Fibroblast of lung (primary cell): ENCODE results near the gene RASGEF1C. TPM values are rescaled to one million over a fixed set of nuclear protein-coding genes. Genes with fewer than 3 reads are reported as not detected.

ENCODE experiments used
- DNase-seq, 2 donors: peaks; one replicate each; pipeline versions ENCODE4 v3.0.0 to v3.0.0-alpha.2; 2010; ENCODE audit warnings: low read depth in 2 of 2
- H2AFZ ChIP-seq: 2 replicates; pipeline ENCODE4 v1.5.1; 2012; ENCODE audit warnings: low read length, control low read depth, inconsistent platforms
- H3K27ac ChIP-seq: 2 replicates; pipeline ENCODE4 v1.5.1; 2011; ENCODE audit warnings: low read length, control low read depth; ENCODE audit not compliant: insufficient read depth
- H3K27me3 ChIP-seq: 2 replicates; pipeline ENCODE4 v1.5.1; 2011; ENCODE audit warnings: mild to moderate bottlenecking, low read length; ENCODE audit not compliant: control insufficient read depth, insufficient read depth
- H3K36me3 ChIP-seq: 2 replicates; pipeline ENCODE4 v1.5.1; 2011; ENCODE audit warnings: low read length; ENCODE audit not compliant: control insufficient read depth, insufficient read depth
- H3K4me1 ChIP-seq: 2 replicates; pipeline ENCODE4 v1.5.1; 2011; ENCODE audit warnings: low read length; ENCODE audit not compliant: control insufficient read depth, insufficient read depth; ENCODE audit errors: extremely low read depth
- H3K4me2 ChIP-seq: 2 replicates; pipeline ENCODE4 v1.5.1; 2011; ENCODE audit warnings: low read length, control low read depth; ENCODE audit not compliant: insufficient read depth; ENCODE audit errors: extremely low read depth
- H3K4me3 ChIP-seq, 4 experiments: fragments of 200-600 bp in 1 of 4; sonication (generic) in 1 of 4; replicated peaks in 1 of 4; 2 replicates each; pipeline ENCODE4 v1.5.1; 2011 to 2016; ENCODE audit warnings: low read length in 4 of 4, low read depth in 3 of 4, mild to moderate bottlenecking in 3 of 4, control low read depth in 2 of 4, inconsistent platforms in 1 of 4, mixed read lengths in 1 of 4; ENCODE audit not compliant: insufficient read depth in 1 of 4; ENCODE audit errors: control extremely low read depth in 1 of 4
- H3K79me2 ChIP-seq: 2 replicates; pipeline ENCODE4 v1.5.1; 2012; ENCODE audit warnings: mild to moderate bottlenecking, low read length, inconsistent platforms; ENCODE audit not compliant: control insufficient read depth, insufficient read depth
- H3K9ac ChIP-seq: 2 replicates; pipeline ENCODE4 v1.5.1; 2011; ENCODE audit warnings: mild to moderate bottlenecking, low read length, control low read depth; ENCODE audit not compliant: insufficient read depth
- H3K9me3 ChIP-seq: 2 replicates; pipeline ENCODE4 v1.5.1; 2012; ENCODE audit warnings: low read depth, low read length; ENCODE audit not compliant: control insufficient read depth, insufficient read depth
- H4K20me1 ChIP-seq: 2 replicates; pipeline ENCODE4 v1.5.1; 2011; ENCODE audit warnings: low read length; ENCODE audit not compliant: control insufficient read depth, insufficient read depth; ENCODE audit errors: extremely low read depth
- CTCF ChIP-seq, 2 donors: IDR thresholded peaks in 1 of 2; conservative IDR thresholded peaks in 1 of 2; 1 replicate in 1 of 2; 2 replicates in 1 of 2; pipeline ENCODE4 v1.5.1; 2011 to 2012; ENCODE audit warnings: low read length in 2 of 2, control low read depth in 1 of 2, inconsistent platforms in 1 of 2, low read depth in 1 of 2, mild to moderate bottlenecking in 1 of 2
- EZH2 ChIP-seq: IDR thresholded peaks from 2 replicates; pipeline ENCODE4 v1.5.1; 2012; ENCODE audit warnings: low read length, control low read depth, mild to moderate bottlenecking; ENCODE audit errors: missing control alignments
- polyA plus RNA-seq, 2 donors: library from polyadenylated mRNA; depleted of rRNA in 1 of 2; stranded (reverse) in 1 of 2; unstranded in 1 of 2; fragments of >200 nt; gene quantifications; 2 replicates each; pipeline ENCODE4 v1.2.1, GENCODE V29; 2011 to 2012; ENCODE audit warnings: missing spikeins in 1 of 2
- total RNA-seq: library from RNA; depleted of rRNA; stranded (reverse); fragments of >200 nt; gene quantifications from 2 replicates; pipeline ENCODE4 v1.2.1, GENCODE V29; 2014

RASGEF1C gene
- total and polyA plus RNA-seq, 2 donors (not counting 1 experiment from before 2014, with no cell fraction given): under 0.01 TPM; not detected in 1

GRCh38 chr5:180077594-180078284, 131.3 kb downstream of the RASGEF1C start:
- no peaks in the 10 kb centered on the region for H3K79me2 ChIP-seq
- no peaks in the 10 kb centered on the region for H3K27me3 ChIP-seq
- no peak overlapping the region for H3K9ac ChIP-seq
- H3K4me1 ChIP-seq: no peaks in the 10 kb centered on the region
- no peaks in the 10 kb centered on the region for H3K9me3 ChIP-seq
- no peak overlapping the region for H3K4me3 ChIP-seq
- DNase-seq: no peak
- no peak overlapping the region for H3K4me2 ChIP-seq
- no peaks in the 10 kb centered on the region for H3K36me3 ChIP-seq
- no peak overlapping the region for H3K27ac ChIP-seq
- TF ChIP-seq EZH2 (no peak), CTCF (conservative IDR thresholded peaks at IDR 0.05 in 1 of 2, IDR thresholded peaks at IDR 0.05 in 1 of 2; ENCODE audit: low read depth in 1 of 2, low read length in 2 of 2) (no peak)
- H4K20me1 ChIP-seq: no peaks in the 10 kb centered on the region
- no peak overlapping the region for H2AFZ ChIP-seq

GRCh38 chr5:180075703-180076102, 133.3 kb downstream of the RASGEF1C start:
- no peaks in the 10 kb centered on the region for H3K27me3 ChIP-seq
- no peaks in the 10 kb centered on the region for H3K36me3 ChIP-seq
- no peak overlapping the region for H2AFZ ChIP-seq
- H3K79me2 ChIP-seq: no peaks in the 10 kb centered on the region
- no peak overlapping the region for H3K4me3 ChIP-seq
- H3K9me3 ChIP-seq: no peaks in the 10 kb centered on the region
- no peaks in the 10 kb centered on the region for H4K20me1 ChIP-seq
- no peak overlapping the region for H3K9ac ChIP-seq
- H3K4me1 ChIP-seq: no peaks in the 10 kb centered on the region
- H3K27ac ChIP-seq: no peak overlapping the region
- TF ChIP-seq CTCF (conservative IDR thresholded peaks at IDR 0.05 in 1 of 2, IDR thresholded peaks at IDR 0.05 in 1 of 2; ENCODE audit: low read depth in 1 of 2, low read length in 2 of 2) (no peak), EZH2 (no peak)
- DNase-seq: no peak
- H3K4me2 ChIP-seq: no peak overlapping the region

- TF ChIP-seq EZH2 (no peak), CTCF (conservative IDR thresholded peaks at IDR 0.05 in 1 of 2, IDR thresholded peaks at IDR 0.05 in 1 of 2; ENCODE audit: low read depth in 1 of 2, low read length in 2 of 2) (no peak)
- Histone ChIP-seq H3K27ac (no peak overlapping the region), H3K9me3 (no peaks in the 10 kb centered on the region), H3K9ac (no peak overlapping the region), H3K4me2 (no peak overlapping the region), H3K4me1 (no peaks in the 10 kb centered on the region), H3K79me2 (no peaks in the 10 kb centered on the region), H3K27me3 (no peaks in the 10 kb centered on the region), H2AFZ (no peak overlapping the region), H3K4me3 (no peak overlapping the region), H3K36me3 (no peaks in the 10 kb centered on the region), H4K20me1 (no peaks in the 10 kb centered on the region)
- DNase-seq: no peak
Measured at GRCh38 chr5:180074462-180074861, 134.5 kb downstream of the RASGEF1C start.
